NCI-H1436 treated with DMSO at 0.1 percent for 48 hours (cell line): Measurements from ENCODE around the gene ZNF532.

Experiments
- DNase-seq: peaks from one replicate; lab custom pipeline; 2025; lab: John Stamatoyannopoulos, UW

Gene ZNF532

DNA sequence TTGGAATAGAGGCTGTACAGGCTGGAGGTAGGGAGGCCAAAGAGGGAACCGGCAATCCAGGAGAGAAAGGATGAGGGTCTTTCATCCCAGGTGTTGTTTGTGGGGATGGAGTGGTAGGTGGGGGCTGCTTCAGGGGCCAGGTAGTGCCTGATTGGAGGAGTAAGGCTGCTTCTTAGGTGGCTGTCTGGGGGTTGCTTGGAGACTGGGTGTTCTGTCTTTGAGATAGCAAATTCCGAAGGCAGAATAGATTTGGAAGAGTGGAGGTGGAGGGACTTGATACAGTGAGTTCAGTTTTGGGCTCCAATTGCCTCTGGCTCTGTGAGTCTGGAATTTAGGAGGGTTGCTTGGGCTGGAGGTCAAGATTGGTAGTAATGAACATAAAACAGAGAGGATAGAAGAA is 5.9 kb downstream of the ZNF532 start:
- DNase-seq = no peak

DNA sequence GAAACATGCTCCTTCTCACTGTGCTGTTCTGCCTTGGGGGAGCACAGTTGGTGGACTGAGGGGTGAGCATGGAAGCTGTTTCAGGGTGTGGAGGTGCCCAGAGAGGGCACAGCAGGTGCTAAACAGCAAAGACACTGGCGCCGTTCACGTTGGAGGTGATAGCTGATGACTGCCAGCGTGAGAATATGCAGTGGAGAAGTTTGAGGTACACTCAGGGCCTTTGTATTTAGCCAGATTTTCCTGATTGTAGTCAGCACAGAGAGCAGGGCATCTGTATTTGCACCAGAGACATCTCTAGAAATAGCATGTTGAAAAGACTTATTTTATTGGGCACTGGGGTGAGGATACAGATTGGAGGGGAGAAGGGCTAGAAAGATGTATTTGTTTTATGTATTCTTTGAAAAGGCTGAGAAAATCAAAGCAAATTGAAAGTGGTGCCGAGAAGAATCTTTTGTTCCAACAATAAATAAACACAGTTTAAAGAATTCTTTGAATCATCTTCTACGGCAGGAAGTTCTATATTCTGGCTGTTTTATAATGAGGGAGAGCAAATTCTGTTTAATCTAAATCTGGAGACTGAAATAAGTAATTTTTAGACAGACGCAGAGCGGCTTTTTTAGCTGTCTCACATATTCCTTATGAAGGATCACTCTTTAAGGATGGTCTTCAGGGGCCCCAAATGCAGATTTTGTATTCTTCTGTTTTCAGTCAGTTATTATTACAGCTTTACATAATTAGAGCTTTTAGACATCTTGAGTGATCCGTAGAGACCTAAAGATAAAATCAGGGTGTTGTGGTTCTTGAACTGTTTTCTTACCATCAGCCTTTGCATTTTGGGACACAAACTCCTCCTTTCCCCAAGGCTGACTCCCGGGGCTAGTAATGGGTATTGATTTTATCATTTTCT is 7.1 kb downstream of the ZNF532 start:
- no peak for DNase-seq

DNA sequence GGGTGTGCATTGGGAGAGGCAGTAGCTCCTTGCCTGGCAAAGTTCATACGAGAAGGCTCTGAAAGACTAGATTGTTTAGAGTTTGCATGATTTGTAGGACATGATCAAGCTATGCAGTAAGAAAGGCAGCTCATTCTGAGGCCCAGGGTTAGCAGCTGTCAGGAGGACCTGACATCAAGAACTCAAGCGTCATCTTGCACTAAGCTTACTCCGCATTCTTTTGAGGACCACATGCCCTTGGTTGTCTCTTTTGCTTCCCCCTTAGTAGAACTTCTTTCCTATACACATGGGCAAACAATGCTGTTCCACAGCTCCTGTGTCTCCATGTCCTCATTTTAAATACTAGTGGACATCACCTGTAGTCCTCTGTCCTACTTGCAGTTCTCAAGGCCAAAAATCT is 14.0 kb downstream of the ZNF532 start:
- no peak for DNase-seq

DNA sequence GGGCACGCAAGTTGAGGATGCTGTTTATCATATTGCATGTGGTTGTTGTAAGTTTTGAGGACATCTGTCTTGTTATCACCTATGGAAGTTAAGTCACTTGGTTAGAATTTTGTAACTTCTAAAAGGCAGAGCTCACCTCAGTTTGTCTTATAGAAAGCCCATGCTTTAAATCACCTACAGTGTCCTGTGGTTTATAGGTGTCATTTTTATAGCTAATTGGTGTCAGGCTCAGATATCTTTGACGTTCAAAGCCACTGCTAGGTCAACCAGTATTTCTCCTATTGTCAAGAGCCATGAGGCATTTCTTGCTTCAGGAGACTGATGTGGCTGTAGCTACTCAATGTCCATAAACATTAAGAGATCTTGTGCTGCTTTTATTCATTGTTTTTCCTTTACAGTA is 16.8 kb downstream of the ZNF532 start:
- no peak for DNase-seq

GRCh38 chr18:58882044-58882443 is 17.4 kb downstream of the ZNF532 start:
- no peak for DNase-seq

GRCh38 chr18:58882686-58883085 is 18.0 kb downstream of the ZNF532 start:
- DNase-seq = no peak

DNA sequence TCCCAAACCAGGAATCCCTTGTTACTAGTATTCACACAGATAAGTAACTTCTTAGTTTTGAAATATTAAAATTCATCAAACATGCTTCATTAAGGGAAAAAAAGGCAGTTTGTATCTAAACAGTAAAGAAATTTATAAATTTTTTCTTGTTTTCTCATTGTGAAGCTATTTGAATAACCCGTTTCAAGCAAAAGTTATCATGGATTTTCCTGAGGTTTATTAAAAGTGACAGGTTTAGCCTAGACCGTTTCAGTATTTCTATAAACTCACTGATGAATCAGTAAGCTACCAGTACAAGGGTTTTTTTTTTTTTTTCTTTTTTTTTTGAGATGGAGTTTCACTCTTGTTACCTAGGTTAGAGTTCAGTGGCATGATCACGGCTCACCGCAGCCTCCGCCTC is 20.0 kb downstream of the ZNF532 start:
- DNase-seq = no peak

GRCh38 chr18:58886431-58886830 is 21.8 kb downstream of the ZNF532 start:
- DNase-seq = no peak

- DNase-seq = no peak
Observed at GRCh38 chr18:58886864-58887612, 22.4 kb downstream of the ZNF532 start.

- no peak for DNase-seq
Observed at GRCh38 chr18:58887613-58887963, 22.9 kb downstream of the ZNF532 start.

- DNase-seq = no peak
Observed at GRCh38 chr18:58891776-58892175, 27.1 kb downstream of the ZNF532 start.

GRCh38 chr18:58892488-58892887 is 27.8 kb downstream of the ZNF532 start:
- no peak for DNase-seq

DNA sequence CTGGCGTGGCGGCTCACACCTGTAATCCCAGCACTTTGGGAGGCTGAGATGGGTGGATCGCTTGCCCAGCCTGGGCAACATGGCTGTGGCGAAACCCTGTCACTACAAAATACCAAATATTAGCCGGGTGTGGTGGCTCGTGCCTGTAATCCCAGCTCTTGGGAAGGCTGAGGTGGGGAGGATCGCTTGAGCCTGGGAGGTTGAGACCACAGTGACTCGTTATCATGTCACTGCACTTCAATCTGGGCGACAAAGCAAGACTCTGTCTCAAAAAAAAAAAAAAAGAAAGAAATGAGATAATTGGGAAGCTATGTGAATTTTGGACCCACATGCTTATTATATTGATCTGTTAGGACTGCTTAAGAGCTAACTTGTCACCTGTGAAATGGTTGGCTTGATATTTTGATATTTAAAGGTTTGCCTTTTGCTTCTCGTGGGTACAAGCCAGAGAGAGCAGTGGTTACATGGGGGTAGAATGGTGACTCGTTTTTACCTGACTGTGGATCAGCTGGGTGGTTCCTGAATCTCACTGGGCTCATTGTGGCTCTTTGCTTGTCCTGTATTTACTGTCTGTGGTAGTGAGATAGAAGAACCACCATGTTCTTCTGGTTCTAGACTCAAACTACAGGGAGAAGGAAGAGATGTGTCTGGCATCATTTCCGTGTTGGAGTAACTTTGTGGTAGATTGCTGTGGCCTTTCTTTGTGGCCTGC is 28.9 kb downstream of the ZNF532 start:
- no peak for DNase-seq

- no peak for DNase-seq
Observed at GRCh38 chr18:58894930-58895329, 30.3 kb downstream of the ZNF532 start.

DNA sequence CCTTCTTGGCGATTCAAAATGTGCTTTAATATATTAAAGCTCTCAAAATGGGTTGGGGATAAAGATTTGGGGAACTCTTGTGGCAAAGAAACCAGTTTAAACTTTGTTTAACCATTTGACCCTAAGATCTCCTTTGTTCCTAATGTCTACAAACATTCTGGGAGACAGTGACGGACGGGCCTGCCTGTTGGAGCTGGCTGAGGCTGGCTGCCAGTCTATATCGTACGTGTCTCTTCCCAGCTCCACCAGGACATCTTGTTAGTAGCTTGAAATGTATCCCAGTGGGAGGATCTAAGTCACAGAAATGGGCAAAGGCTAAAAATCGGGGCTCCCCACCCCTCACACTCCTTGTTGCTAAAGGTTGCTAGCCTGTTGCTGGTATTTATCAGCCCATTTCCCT is 30.7 kb downstream of the ZNF532 start:
- DNase-seq = no peak

DNA sequence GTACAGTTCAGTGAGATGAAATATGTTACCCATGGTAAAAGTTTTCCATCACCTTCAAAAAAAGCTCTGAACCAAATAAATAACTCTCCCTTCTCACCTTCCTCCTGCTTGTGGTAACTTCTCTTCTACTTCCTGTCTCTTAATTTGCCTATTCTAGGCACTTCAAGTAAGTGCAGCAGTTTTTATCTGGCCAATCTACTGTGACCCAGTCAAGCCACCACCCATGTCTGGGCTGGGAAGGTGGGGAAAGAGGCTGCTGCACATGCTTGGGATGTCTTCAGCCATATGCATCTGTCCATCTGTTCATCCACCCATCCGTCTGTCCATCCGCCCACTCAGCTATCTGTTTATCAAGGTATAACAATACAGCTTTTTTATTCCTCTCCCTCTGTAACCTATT is 31.6 kb downstream of the ZNF532 start:
- DNase-seq = no peak

GRCh38 chr18:58896734-58897508 is 32.2 kb downstream of the ZNF532 start:
- no peak for DNase-seq

GRCh38 chr18:58898010-58898799 is 33.5 kb downstream of the ZNF532 start:
- no peak for DNase-seq

DNA sequence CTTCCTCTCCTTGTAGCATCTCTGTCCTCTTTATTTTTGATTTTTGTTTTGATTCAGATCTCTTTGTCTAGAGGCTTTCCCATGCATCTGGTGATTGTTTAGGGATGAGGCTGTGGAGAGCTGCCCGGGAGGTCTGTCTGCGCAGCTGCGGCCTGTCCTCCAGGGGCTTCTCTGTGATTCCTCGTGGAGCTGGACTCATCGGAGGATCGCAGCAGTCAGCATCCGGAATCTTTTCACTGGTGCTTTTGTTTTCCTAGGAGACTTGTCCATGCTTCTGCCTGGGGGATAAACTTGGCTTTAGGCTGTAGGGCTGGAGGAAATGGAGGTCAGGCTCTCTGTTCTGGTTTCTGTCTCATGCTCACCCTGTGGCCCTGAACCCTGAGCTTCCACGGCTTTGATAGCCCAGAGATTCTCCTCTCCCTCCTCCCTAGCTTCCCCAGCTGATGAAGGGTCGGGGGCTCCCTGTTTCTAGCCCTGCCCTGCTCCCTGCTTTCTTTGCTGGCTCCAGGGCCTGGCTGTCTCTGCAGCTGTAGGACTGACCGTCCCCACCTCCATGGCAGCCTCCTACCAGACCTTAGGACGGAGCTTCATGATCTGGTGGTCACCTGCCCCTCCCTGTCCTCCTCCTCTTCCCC is 35.5 kb downstream of the ZNF532 start:
- no peak for DNase-seq

DNA sequence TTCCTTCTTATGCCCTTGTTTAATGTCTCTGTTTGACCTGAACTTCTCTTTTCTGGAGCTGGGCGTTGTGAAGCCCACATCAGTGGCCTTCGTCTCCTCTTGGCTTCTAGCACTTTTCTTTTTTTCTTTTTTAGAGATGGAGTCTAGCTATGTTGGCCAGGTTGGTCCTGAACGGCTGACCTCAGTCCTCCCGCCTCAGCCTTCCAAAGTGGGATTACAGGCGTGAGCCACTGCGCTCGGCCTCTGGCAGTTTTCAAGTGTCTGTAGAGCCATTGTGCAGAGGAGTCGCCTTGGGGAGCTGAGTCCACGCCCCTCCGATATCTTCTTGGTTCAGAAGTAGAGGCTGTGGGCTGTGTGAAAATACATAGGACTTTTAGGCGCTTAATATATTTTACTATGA is 36.5 kb downstream of the ZNF532 start:
- no peak for DNase-seq

- no peak for DNase-seq
Observed at GRCh38 chr18:58901783-58902182, 37.1 kb downstream of the ZNF532 start.
